Mammary epithelial cell (primary cell): ENCODE measurements around the gene ZNF490.

Experiments used
- EZH2 ChIP-seq: IDR thresholded peaks from 2 replicates; pipeline ENCODE4 v1.6.1; 2012; ENCODE audit warnings: low read length, inconsistent platforms, borderline replicate concordance
- TF ChIP-seq, protein P1 (sequence below), 2 donors: IDR thresholded peaks in 1 of 2; conservative IDR thresholded peaks in 1 of 2; 2 replicates each; pipeline ENCODE4 v1.5.1; 2011 to 2012; ENCODE audit warnings: inconsistent platforms in 2 of 2, low read length in 2 of 2, mild to moderate bottlenecking in 2 of 2, control low read depth in 1 of 2, low read depth in 1 of 2; ENCODE audit not compliant: insufficient read depth in 1 of 2; ENCODE audit errors: extremely low read depth in 1 of 2

GRCh38 chr19:12544401-12544876, 66.2 kb downstream of the ZNF490 start:
- TF ChIP-seq, protein P1, sequence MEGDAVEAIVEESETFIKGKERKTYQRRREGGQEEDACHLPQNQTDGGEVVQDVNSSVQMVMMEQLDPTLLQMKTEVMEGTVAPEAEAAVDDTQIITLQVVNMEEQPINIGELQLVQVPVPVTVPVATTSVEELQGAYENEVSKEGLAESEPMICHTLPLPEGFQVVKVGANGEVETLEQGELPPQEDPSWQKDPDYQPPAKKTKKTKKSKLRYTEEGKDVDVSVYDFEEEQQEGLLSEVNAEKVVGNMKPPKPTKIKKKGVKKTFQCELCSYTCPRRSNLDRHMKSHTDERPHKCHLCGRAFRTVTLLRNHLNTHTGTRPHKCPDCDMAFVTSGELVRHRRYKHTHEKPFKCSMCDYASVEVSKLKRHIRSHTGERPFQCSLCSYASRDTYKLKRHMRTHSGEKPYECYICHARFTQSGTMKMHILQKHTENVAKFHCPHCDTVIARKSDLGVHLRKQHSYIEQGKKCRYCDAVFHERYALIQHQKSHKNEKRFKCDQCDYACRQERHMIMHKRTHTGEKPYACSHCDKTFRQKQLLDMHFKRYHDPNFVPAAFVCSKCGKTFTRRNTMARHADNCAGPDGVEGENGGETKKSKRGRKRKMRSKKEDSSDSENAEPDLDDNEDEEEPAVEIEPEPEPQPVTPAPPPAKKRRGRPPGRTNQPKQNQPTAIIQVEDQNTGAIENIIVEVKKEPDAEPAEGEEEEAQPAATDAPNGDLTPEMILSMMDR (conservative IDR thresholded peaks at IDR 0.05 in 1 of 2, IDR thresholded peaks at IDR 0.05 in 1 of 2; ENCODE audit: extremely low read depth in 1 of 2, insufficient read depth in 1 of 2, low read depth in 1 of 2, low read length in 2 of 2), result no peak
- TF ChIP-seq EZH2, result no peak
